Neural cell (in vitro differentiated cells): ENCODE measurements around the gene MED13L. TPM values are rescaled to one million over a fixed set of nuclear protein-coding genes. Genes with fewer than 3 reads are reported as not detected.

Experiments used
- H2AFZ ChIP-seq: fragments of 200-600, 300-800 bp; sonication (generic), shearing (Covaris generic); 2 replicates; pipeline ENCODE4 v1.6.0; 2014; ENCODE audit warnings: low read depth, mild to moderate bottlenecking, antibody characterized with exemption, low read length, moderate library complexity
- H3F3A ChIP-seq: fragments of 200-600 bp; shearing (Covaris generic); 2 replicates; pipeline ENCODE4 v1.6.1; 2016; ENCODE audit warnings: mild to moderate bottlenecking, moderate library complexity, mixed read lengths, antibody characterized with exemption, low read length; ENCODE audit not compliant: insufficient read depth, poor library complexity, severe bottlenecking
- H3K27ac ChIP-seq: fragments of 200-600, 300-800 bp; sonication (generic), shearing (Covaris generic); 2 replicates; pipeline ENCODE4 v1.5.1; 2014; ENCODE audit warnings: mild to moderate bottlenecking, low read length, moderate library complexity
- H3K27me3 ChIP-seq: fragments of 300-800, 200-600 bp; sonication (generic), shearing (Covaris generic); 2 replicates; pipeline ENCODE4 v1.6.0; 2014; ENCODE audit warnings: mild to moderate bottlenecking, low read depth, low read length, moderate library complexity; ENCODE audit not compliant: insufficient read depth
- H3K36me3 ChIP-seq: fragments of 300-800, 200-600 bp; sonication (generic), shearing (Covaris generic); 2 replicates; pipeline ENCODE4 v1.5.1; 2014; ENCODE audit warnings: mild to moderate bottlenecking, antibody characterized with exemption, low read length, moderate library complexity; ENCODE audit not compliant: insufficient read depth
- H3K4me2 ChIP-seq: fragments of 300-800, 200-600 bp; sonication (generic), shearing (Covaris generic); 2 replicates; pipeline ENCODE4 v1.6.0; 2014; ENCODE audit warnings: mild to moderate bottlenecking, low read length
- H3K4me3 ChIP-seq: fragments of 300-800, 200-600 bp; sonication (generic), shearing (Covaris generic); 2 replicates; pipeline ENCODE4 v1.5.1; 2014; ENCODE audit warnings: mild to moderate bottlenecking, low read length, moderate library complexity
- H3K79me2 ChIP-seq: fragments of 200-600 bp; shearing (Covaris generic); replicated peaks from 2 replicates; pipeline ENCODE4 v1.6.0; 2014; ENCODE audit warnings: mild to moderate bottlenecking, low read length, moderate library complexity; ENCODE audit not compliant: insufficient read depth
- H3K9ac ChIP-seq: fragments of 300-800, 200-600 bp; sonication (generic), shearing (Covaris generic); 2 replicates; pipeline ENCODE4 v1.6.1; 2016; ENCODE audit warnings: mild to moderate bottlenecking, low read length, mixed read lengths
- H3K9me2 ChIP-seq: fragments of 200-600 bp; shearing (Covaris generic); 2 replicates; pipeline ENCODE4 v1.6.1; 2016; ENCODE audit warnings: mild to moderate bottlenecking, low read length, mixed read lengths; ENCODE audit not compliant: insufficient read depth
- H3K9me3 ChIP-seq: fragments of 200-600, 300-800 bp; sonication (generic), shearing (Covaris generic); 2 replicates; pipeline ENCODE4 v1.6.1; 2016; ENCODE audit warnings: mild to moderate bottlenecking, mixed run types, low read length, moderate library complexity, mixed read lengths
- H4K20me1 ChIP-seq: fragments of 200-600 bp; shearing (Covaris generic); 2 replicates; pipeline ENCODE4 v1.6.1; 2016; ENCODE audit warnings: mild to moderate bottlenecking, mixed run types; ENCODE audit not compliant: insufficient read depth
- CTCF ChIP-seq: fragments of 450-650 bp; IDR thresholded peaks from 2 replicates; pipeline ENCODE4 v1.5.1; 2014; ENCODE audit warnings: antibody characterized with exemption, mild to moderate bottlenecking, moderate library complexity; ENCODE audit not compliant: poor library complexity, severe bottlenecking
- EP300 ChIP-seq: fragments of 450-650 bp; conservative IDR thresholded peaks from 2 replicates; pipeline ENCODE4 v1.6.1; 2014; ENCODE audit warnings: antibody characterized with exemption, mild to moderate bottlenecking, moderate library complexity; ENCODE audit not compliant: poor library complexity, severe bottlenecking
- EZH2 ChIP-seq: fragments of 200-600, 300-800 bp; shearing (Covaris generic), sonication (generic); IDR thresholded peaks from 2 replicates; pipeline ENCODE4 v1.6.1; 2014; ENCODE audit warnings: antibody characterized with exemption, low read length, borderline replicate concordance, mild to moderate bottlenecking; ENCODE audit not compliant: insufficient read depth, poor library complexity, severe bottlenecking
- MXI1 ChIP-seq: fragments of 450-650 bp; conservative IDR thresholded peaks from 2 replicates; pipeline ENCODE4 v1.6.1; 2014; ENCODE audit warnings: antibody characterized with exemption, mild to moderate bottlenecking; ENCODE audit not compliant: poor library complexity, severe bottlenecking
- POLR2AphosphoS5 ChIP-seq: IDR thresholded peaks from 2 replicates; pipeline ENCODE4 v1.6.1; 2012
- RAD21 ChIP-seq: fragments of 450-650 bp; conservative IDR thresholded peaks from 2 replicates; pipeline ENCODE4 v1.6.1; 2014; ENCODE audit warnings: antibody characterized with exemption, mild to moderate bottlenecking, moderate library complexity
- REST ChIP-seq: IDR thresholded peaks from 2 replicates; pipeline ENCODE4 v1.6.1; 2012; ENCODE audit warnings: borderline replicate concordance
- SMC3 ChIP-seq: fragments of 450-650 bp; conservative IDR thresholded peaks from 2 replicates; pipeline ENCODE4 v1.6.1; 2014; ENCODE audit warnings: antibody characterized with exemption, mild to moderate bottlenecking, moderate library complexity; ENCODE audit not compliant: poor library complexity
- TAF1 ChIP-seq: IDR thresholded peaks from 2 replicates; pipeline ENCODE4 v1.6.1; 2012; ENCODE audit warnings: low read depth
- polyA plus RNA-seq: library from polyadenylated mRNA; depleted of rRNA; stranded (reverse); fragments of >200 nt; gene quantifications from 2 replicates; pipeline ENCODE4 v1.2.3, GENCODE V29; 2014

Gene MED13L
- polyA plus RNA-seq, 1 donor from 2014 or later, result 38.9 TPM

- Histone ChIP-seq H2AFZ (no peak overlapping the region), H3K4me2 (no peak overlapping the region), H3K36me3 (no peaks in the 10 kb centered on the region), H4K20me1 (no peaks in the 10 kb centered on the region), H3K4me3 (no peak overlapping the region), H3K27ac (no peak overlapping the region), H3K9me2 (no peaks in the 10 kb centered on the region), H3K9me3 (no peaks in the 10 kb centered on the region), H3K27me3 (no peaks in the 10 kb centered on the region), H3F3A (no peaks in the 10 kb centered on the region), H3K79me2 (peaks cover 24% of the 10 kb centered on the region), H3K9ac (no peak overlapping the region)
- TF ChIP-seq POLR2AphosphoS5, result no peak
- no peak for TF ChIP-seq SMC3
- TF ChIP-seq RAD21, result no peak
- no peak for TF ChIP-seq REST
- TF ChIP-seq CTCF, result no peak
- no peak for TF ChIP-seq TAF1
- no peak for TF ChIP-seq EZH2
- TF ChIP-seq EP300, result no peak
- TF ChIP-seq MXI1, result no peak
Observed at GRCh38 chr12:116177017-116177416, 100.5 kb downstream of the MED13L start.

GRCh38 chr12:116174904-116175303 is 102.6 kb downstream of the MED13L start:
- Histone ChIP-seq H3K27me3 (no peaks in the 10 kb centered on the region), H4K20me1 (no peaks in the 10 kb centered on the region), H3K36me3 (no peaks in the 10 kb centered on the region), H3F3A (no peaks in the 10 kb centered on the region), H3K4me3 (no peak overlapping the region), H3K79me2 (peaks cover 25% of the 10 kb centered on the region), H3K4me2 (no peak overlapping the region), H3K9me2 (no peaks in the 10 kb centered on the region), H3K27ac (no peak overlapping the region), H3K9ac (no peak overlapping the region), H3K9me3 (no peaks in the 10 kb centered on the region), H2AFZ (no peak overlapping the region)
- TF ChIP-seq EP300, result no peak
- TF ChIP-seq EZH2, result no peak
- TF ChIP-seq TAF1, result no peak
- no peak for TF ChIP-seq MXI1

GRCh38 chr12:116174006-116174405 is 103.5 kb downstream of the MED13L start:
- Histone ChIP-seq H4K20me1 (no peaks in the 10 kb centered on the region), H3K27ac (no peak overlapping the region), H3K4me2 (no peak overlapping the region), H3K36me3 (no peaks in the 10 kb centered on the region), H3K9me3 (no peaks in the 10 kb centered on the region), H3K79me2 (peaks cover 29% of the 10 kb centered on the region), H3K4me3 (no peak overlapping the region), H3K27me3 (no peaks in the 10 kb centered on the region), H2AFZ (no peak overlapping the region), H3F3A (no peaks in the 10 kb centered on the region), H3K9me2 (no peaks in the 10 kb centered on the region), H3K9ac (no peak overlapping the region)
- TF ChIP-seq EP300 (no peak), MXI1 (no peak), SMC3 (no peak), CTCF (no peak), REST (no peak), POLR2AphosphoS5 (no peak), RAD21 (no peak), TAF1 (no peak), EZH2 (no peak)
